WTC11 (cell line): Measurements from ENCODE around the gene IGFL1.

Source experiments
- E2F1 ChIP-seq: sonication (generic); formaldehyde crosslinking; IDR thresholded peaks from 2 replicates; pipeline ENCODE4 v1.8.0; 2022; ENCODE audit warnings: mild to moderate bottlenecking, missing genetic modification reagents
- ETV6 ChIP-seq: sonication (generic); formaldehyde crosslinking; IDR thresholded peaks from 2 replicates; pipeline ENCODE4 v1.8.1; 2022; ENCODE audit warnings: mild to moderate bottlenecking, missing genetic modification reagents
- JUN ChIP-seq: sonication (generic); formaldehyde crosslinking; IDR thresholded peaks from 2 replicates; pipeline ENCODE4 v1.8.0; 2023; ENCODE audit warnings: mild to moderate bottlenecking, missing genetic modification reagents
- TCF7 ChIP-seq: sonication (generic); formaldehyde crosslinking; IDR thresholded peaks from 2 replicates; pipeline ENCODE4 v1.8.0; 2022; ENCODE audit warnings: mild to moderate bottlenecking, low read depth, missing genetic modification reagents, moderate library complexity
- USF1 ChIP-seq: sonication (generic); formaldehyde crosslinking; IDR thresholded peaks from 2 replicates; pipeline ENCODE4 v1.8.0; 2022; ENCODE audit warnings: mild to moderate bottlenecking, missing genetic modification reagents
- ZNF281 ChIP-seq: sonication (generic); formaldehyde crosslinking; IDR thresholded peaks from 2 replicates; pipeline ENCODE4 v1.8.0; 2023; ENCODE audit warnings: mild to moderate bottlenecking, missing genetic modification reagents
- TF ChIP-seq, protein P1 (sequence below): sonication (generic); formaldehyde crosslinking; IDR thresholded peaks from 2 replicates; pipeline ENCODE4 v1.8.0; 2022; ENCODE audit warnings: mild to moderate bottlenecking, missing genetic modification reagents
- TF ChIP-seq, protein P2 (sequence below): fragments of 200-600 bp; IDR thresholded peaks from 2 replicates; pipeline ENCODE4 v1.8.0; 2022; ENCODE audit warnings: antibody characterized with exemption

- TF ChIP-seq, protein P1, sequence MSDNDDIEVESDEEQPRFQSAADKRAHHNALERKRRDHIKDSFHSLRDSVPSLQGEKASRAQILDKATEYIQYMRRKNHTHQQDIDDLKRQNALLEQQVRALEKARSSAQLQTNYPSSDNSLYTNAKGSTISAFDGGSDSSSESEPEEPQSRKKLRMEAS: no peak
- TF ChIP-seq, protein P2, sequence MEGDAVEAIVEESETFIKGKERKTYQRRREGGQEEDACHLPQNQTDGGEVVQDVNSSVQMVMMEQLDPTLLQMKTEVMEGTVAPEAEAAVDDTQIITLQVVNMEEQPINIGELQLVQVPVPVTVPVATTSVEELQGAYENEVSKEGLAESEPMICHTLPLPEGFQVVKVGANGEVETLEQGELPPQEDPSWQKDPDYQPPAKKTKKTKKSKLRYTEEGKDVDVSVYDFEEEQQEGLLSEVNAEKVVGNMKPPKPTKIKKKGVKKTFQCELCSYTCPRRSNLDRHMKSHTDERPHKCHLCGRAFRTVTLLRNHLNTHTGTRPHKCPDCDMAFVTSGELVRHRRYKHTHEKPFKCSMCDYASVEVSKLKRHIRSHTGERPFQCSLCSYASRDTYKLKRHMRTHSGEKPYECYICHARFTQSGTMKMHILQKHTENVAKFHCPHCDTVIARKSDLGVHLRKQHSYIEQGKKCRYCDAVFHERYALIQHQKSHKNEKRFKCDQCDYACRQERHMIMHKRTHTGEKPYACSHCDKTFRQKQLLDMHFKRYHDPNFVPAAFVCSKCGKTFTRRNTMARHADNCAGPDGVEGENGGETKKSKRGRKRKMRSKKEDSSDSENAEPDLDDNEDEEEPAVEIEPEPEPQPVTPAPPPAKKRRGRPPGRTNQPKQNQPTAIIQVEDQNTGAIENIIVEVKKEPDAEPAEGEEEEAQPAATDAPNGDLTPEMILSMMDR: no peak
- TF ChIP-seq JUN (no peak), TCF7 (no peak), E2F1 (CRISPR knock-in tag) (no peak), ZNF281 (CRISPR knock-in tag) (no peak), USF1 (no peak), ETV6 (CRISPR knock-in tag) (no peak)
Observed at GRCh38 chr19:46251416-46251815, 21.9 kb downstream of the IGFL1 start.
